CD4-positive, alpha-beta T cell treated with Interleukin-4 for 4 hours (primary cell): ENCODE results near the gene PTGDR2.
A peak's percentile ranks its signal among the peaks of the same experiment; 100 is the strongest.

Source experiments
- DNase-seq: peaks from one replicate; pipeline ENCODE4 v3.0.0-alpha.2; 2020

The PTGDR2 gene

GRCh38 chr11:60857378-60858232, 1.9 kb upstream of the PTGDR2 start:
- DNase-seq, result no peak

GRCh38 chr11:60854847-60855725, 664 bp downstream of the PTGDR2 start:
- no peak for DNase-seq

- DNase-seq, result no peak
Measured at GRCh38 chr11:60854140-60854846, 1.5 kb downstream of the PTGDR2 start.

- no peak for DNase-seq
Measured at GRCh38 chr11:60852982-60853950, 2.5 kb downstream of the PTGDR2 start.

- DNase-seq, result no peak
Measured at GRCh38 chr11:60852117-60852981, 3.4 kb downstream of the PTGDR2 start.

GRCh38 chr11:60851327-60852104, 4.2 kb downstream of the PTGDR2 start:
- no peak for DNase-seq

GRCh38 chr11:60849641-60850520, 5.9 kb downstream of the PTGDR2 start:
- DNase-seq, result no peak

- no peak for DNase-seq
Measured at GRCh38 chr11:60848714-60849151, 7.0 kb downstream of the PTGDR2 start.

- no peak for DNase-seq
Measured at GRCh38 chr11:60847896-60848295, 7.9 kb downstream of the PTGDR2 start.

- DNase-seq, result no peak
Measured at GRCh38 chr11:60847281-60847680, 8.5 kb downstream of the PTGDR2 start.

- no peak for DNase-seq
Measured at GRCh38 chr11:60845338-60845737, 10.4 kb downstream of the PTGDR2 start.

- DNase-seq, result no peak
Measured at GRCh38 chr11:60844870-60845221, 10.9 kb downstream of the PTGDR2 start.

GRCh38 chr11:60844045-60844869, 11.5 kb downstream of the PTGDR2 start:
- DNase-seq, result no peak

- DNase-seq, result no peak
Measured at GRCh38 chr11:60842668-60843600, 12.8 kb downstream of the PTGDR2 start.

- peak; percentile 96 for DNase-seq
Measured at GRCh38 chr11:60841797-60842667, 13.7 kb downstream of the PTGDR2 start, which contains the start of gene CCDC86. Gene CCDC86 (plus strand): TSS chr11:60842113. CDS start chr11:60842125, 12 bp downstream.
